GM23338 (cell line): ENCODE results near the gene MED13L. TPM values are rescaled to one million over a fixed set of nuclear protein-coding genes. Genes with fewer than 3 reads are reported as not detected.

Experiments
- ATAC-seq: fragments of 200-7000 bp; cut with Tn5 transposase; 3 replicates; pipeline ENCODE4 v1.9.1; 2020
- DNase-seq: peaks from one replicate; pipeline ENCODE4 v3.0.0-alpha.2; 2015; ENCODE audit warnings: low spot score
- H2AFZ ChIP-seq: fragments of 200-600 bp; sonication (generic); 2 replicates; pipeline ENCODE4 v1.8.0; 2016; ENCODE audit warnings: antibody characterized with exemption, mild to moderate bottlenecking, moderate library complexity
- H3F3A ChIP-seq: fragments of 200-600 bp; sonication (generic); replicated peaks from 2 replicates; pipeline ENCODE4 v1.8.0; 2017; ENCODE audit warnings: antibody characterized with exemption, mixed run types, low read depth
- H3K27ac ChIP-seq: fragments of 200-600 bp; sonication (generic); 2 replicates; pipeline ENCODE4 v1.6.1; 2016; ENCODE audit warnings: low read depth
- H3K27me3 ChIP-seq: fragments of 200-600 bp; sonication (generic); 2 replicates; pipeline ENCODE4 v1.8.0; 2016; ENCODE audit warnings: mild to moderate bottlenecking, mixed run types, moderate library complexity; ENCODE audit not compliant: insufficient read depth
- H3K36me3 ChIP-seq: fragments of 200-600 bp; sonication (generic); 2 replicates; pipeline ENCODE4 v1.8.0; 2016; ENCODE audit warnings: mild to moderate bottlenecking; ENCODE audit not compliant: insufficient read depth
- H3K4me1 ChIP-seq: fragments of 200-600 bp; sonication (generic); 2 replicates; pipeline ENCODE4 v1.8.0; 2016; ENCODE audit warnings: mild to moderate bottlenecking, moderate library complexity; ENCODE audit not compliant: insufficient read depth
- H3K4me2 ChIP-seq: fragments of 200-600 bp; sonication (generic); 2 replicates; pipeline ENCODE4 v1.7.1; 2017; ENCODE audit warnings: mixed run types
- H3K4me3 ChIP-seq: fragments of 200-600 bp; sonication (generic); 2 replicates; pipeline ENCODE4 v1.6.1; 2016; ENCODE audit warnings: mixed run types
- H3K79me2 ChIP-seq: fragments of 200-600 bp; sonication (generic); replicated peaks from 2 replicates; pipeline ENCODE4 v1.8.0; 2017; ENCODE audit warnings: mild to moderate bottlenecking; ENCODE audit not compliant: insufficient read depth
- H3K9me2 ChIP-seq: fragments of 200-600 bp; sonication (generic); 2 replicates; pipeline ENCODE4 v1.8.0; 2017; ENCODE audit not compliant: insufficient read depth
- H4K20me1 ChIP-seq: fragments of 200-600 bp; sonication (generic); replicated peaks from 2 replicates; pipeline ENCODE4 v1.8.0; 2017; ENCODE audit warnings: mild to moderate bottlenecking; ENCODE audit not compliant: insufficient read depth
- H3K27ac Mint-ChIP-seq: 2 replicates; pipeline ENCODE4 v1.8.0; 2020; ENCODE audit warnings: inconsistent platforms, mild to moderate bottlenecking, moderate library complexity, mixed read lengths
- H3K27me3 Mint-ChIP-seq: 3 replicates; pipeline ENCODE4 v1.8.0; 2022; ENCODE audit warnings: low read depth, mild to moderate bottlenecking, moderate library complexity, mixed read lengths, inconsistent platforms; ENCODE audit not compliant: insufficient read depth, poor library complexity
- H3K36me3 Mint-ChIP-seq: 3 replicates; pipeline ENCODE4 v1.8.0; 2021; ENCODE audit warnings: low read depth, mild to moderate bottlenecking, inconsistent platforms, moderate library complexity, mixed read lengths
- H3K4me1 Mint-ChIP-seq: 3 replicates; pipeline ENCODE4 v1.8.0; 2020; ENCODE audit warnings: mild to moderate bottlenecking, inconsistent platforms, mixed read lengths
- H3K4me3 Mint-ChIP-seq: 3 replicates; pipeline ENCODE4 v1.8.0; 2021; ENCODE audit warnings: moderate library complexity, mild to moderate bottlenecking, inconsistent platforms, mixed read lengths
- H3K9me3 Mint-ChIP-seq: 3 replicates; pipeline ENCODE4 v1.8.0; 2020; ENCODE audit warnings: moderate library complexity, mild to moderate bottlenecking, inconsistent platforms, mixed read lengths
- CREB1 ChIP-seq: fragments of 250-450 bp; sonication (Bioruptor Pico); IDR thresholded peaks from 2 replicates; pipeline ENCODE4 v1.5.0; 2020; ENCODE audit warnings: low read depth, mild to moderate bottlenecking, moderate library complexity
- EZH2 ChIP-seq: fragments of 200-600 bp; sonication (generic); IDR thresholded peaks from one replicate; pipeline ENCODE4 v1.8.0; 2017; ENCODE audit warnings: antibody characterized with exemption, mild to moderate bottlenecking, low read depth; ENCODE audit not compliant: unreplicated experiment
- EZH2phosphoT487 ChIP-seq: fragments of 200-600 bp; sonication (generic); IDR thresholded peaks from one replicate; pipeline ENCODE4 v1.8.1; 2018; ENCODE audit warnings: antibody characterized with exemption; ENCODE audit not compliant: unreplicated experiment
- JUNB ChIP-seq: IDR thresholded peaks from one replicate; pipeline ENCODE4 v1.6.1; 2016; ENCODE audit warnings: antibody characterized with exemption; ENCODE audit not compliant: unreplicated experiment
- NANOG ChIP-seq: IDR thresholded peaks from 2 replicates; pipeline ENCODE4 v1.6.1; 2016; ENCODE audit warnings: antibody characterized with exemption, borderline replicate concordance
- POLR2AphosphoS5 ChIP-seq: IDR thresholded peaks from 2 replicates; pipeline ENCODE4 v1.6.1; 2016; ENCODE audit warnings: antibody characterized with exemption, low read depth
- STAT1 ChIP-seq: IDR thresholded peaks from one replicate; pipeline ENCODE4 v1.6.1; 2016; ENCODE audit warnings: antibody characterized with exemption; ENCODE audit not compliant: unreplicated experiment
- ZNF114 ChIP-seq: fragments of 250-450 bp; sonication (Bioruptor Pico); IDR thresholded peaks from 2 replicates; pipeline ENCODE4 v1.5.0; 2020; ENCODE audit warnings: mild to moderate bottlenecking, moderate library complexity
- ZNF331 ChIP-seq: fragments of 250-450 bp; sonication (Bioruptor Pico); IDR thresholded peaks from 2 replicates; pipeline ENCODE4 v1.5.0; 2020; ENCODE audit warnings: low read depth, mild to moderate bottlenecking, moderate library complexity
- polyA plus RNA-seq: library from polyadenylated mRNA; unstranded; fragments of >200 nt; fragmentation: Nextera tagmentation; extraction: Ambion mirVana; gene quantifications from 2 replicates; pipeline ENCODE4 v1.2.1, GENCODE V29; 2016
- total RNA-seq: library from RNA; depleted of rRNA; stranded (reverse); fragments of >200 nt; shearing (Covaris generic); gene quantifications from 2 replicates; pipeline ENCODE4 v1.2.3, GENCODE V29; 2014
- TF ChIP-seq, protein P1 (sequence below): IDR thresholded peaks from 2 replicates; pipeline ENCODE4 v1.6.1; 2016; ENCODE audit warnings: antibody characterized with exemption
- TF ChIP-seq, protein P2 (sequence below), 2 experiments: fragments of 200-600 bp in 1 of 2; sonication (generic) in 1 of 2; conservative IDR thresholded peaks; 2 replicates each; pipeline versions ENCODE4 v1.5.1 to v1.6.1; 2016 to 2017; ENCODE audit warnings: antibody characterized with exemption in 2 of 2, low read depth in 2 of 2, mild to moderate bottlenecking in 2 of 2, moderate library complexity in 1 of 2
- TF ChIP-seq, protein P3 (sequence below): IDR thresholded peaks from one replicate; pipeline ENCODE4 v1.6.1; 2018; ENCODE audit warnings: antibody characterized with exemption; ENCODE audit not compliant: unreplicated experiment
- TF ChIP-seq, protein P4 (sequence below): fragments of 250-450 bp; sonication (Bioruptor Pico); IDR thresholded peaks from 2 replicates; pipeline ENCODE4 v1.5.0; 2020; ENCODE audit warnings: mild to moderate bottlenecking, moderate library complexity

Gene MED13L
- total and polyA plus RNA-seq, 2 experiments from 2014 or later, result 20.9 to 73.6 TPM

DNA sequence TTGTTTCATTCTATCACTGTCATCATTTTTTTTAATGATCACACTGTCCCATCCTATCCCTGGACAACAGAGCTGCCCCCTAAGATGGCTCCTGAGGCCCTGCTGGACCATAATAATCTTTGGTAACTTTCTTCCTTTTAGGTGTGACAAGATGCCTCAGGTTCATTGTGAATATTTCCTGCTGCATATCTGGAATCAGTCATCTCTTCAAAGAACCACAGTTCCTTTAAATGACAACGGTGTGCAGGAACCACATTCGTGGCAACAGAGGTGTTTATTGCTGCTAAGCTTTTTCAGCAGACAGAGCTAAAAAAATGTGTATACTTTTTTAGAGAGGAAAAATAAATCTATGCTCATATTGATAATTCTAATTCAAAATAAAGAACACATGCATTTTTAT, 312.9 kb downstream of the MED13L start:
- Histone ChIP-seq H2AFZ (no peak overlapping the region), H3K4me3 (no peak overlapping the region), H3K4me2 (no peak overlapping the region), H3F3A (no peaks in the 10 kb centered on the region), H3K27me3 (no peaks in the 10 kb centered on the region), H4K20me1 (no peaks in the 10 kb centered on the region), H3K27ac (no peak overlapping the region), H3K79me2 (no peaks in the 10 kb centered on the region), H3K36me3 (peaks cover 7% of the 10 kb centered on the region), H3K9me2 (no peaks in the 10 kb centered on the region), H3K4me1 (no peaks in the 10 kb centered on the region)
- Mint-ChIP-seq H3K27ac (no peak overlapping the region), H3K4me3 (no peak overlapping the region), H3K4me1 (no peaks in the 10 kb centered on the region), H3K27me3 (peaks cover 3% of the 10 kb centered on the region), H3K9me3 (no peaks in the 10 kb centered on the region), H3K36me3 (peaks cover 44% of the 10 kb centered on the region)
- ATAC-seq (no peak), DNase-seq (no peak)
- TF ChIP-seq ZNF331 (CRISPR knock-in tag), result no peak
- no peak for TF ChIP-seq POLR2AphosphoS5
- TF ChIP-seq EZH2phosphoT487, result no peak
- TF ChIP-seq ZNF114, result no peak
- no peak for TF ChIP-seq JUNB
- no peak for TF ChIP-seq EZH2
- TF ChIP-seq, protein P1, sequence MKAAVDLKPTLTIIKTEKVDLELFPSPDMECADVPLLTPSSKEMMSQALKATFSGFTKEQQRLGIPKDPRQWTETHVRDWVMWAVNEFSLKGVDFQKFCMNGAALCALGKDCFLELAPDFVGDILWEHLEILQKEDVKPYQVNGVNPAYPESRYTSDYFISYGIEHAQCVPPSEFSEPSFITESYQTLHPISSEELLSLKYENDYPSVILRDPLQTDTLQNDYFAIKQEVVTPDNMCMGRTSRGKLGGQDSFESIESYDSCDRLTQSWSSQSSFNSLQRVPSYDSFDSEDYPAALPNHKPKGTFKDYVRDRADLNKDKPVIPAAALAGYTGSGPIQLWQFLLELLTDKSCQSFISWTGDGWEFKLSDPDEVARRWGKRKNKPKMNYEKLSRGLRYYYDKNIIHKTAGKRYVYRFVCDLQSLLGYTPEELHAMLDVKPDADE, result no peak
- TF ChIP-seq CREB1 (CRISPR knock-in tag), result no peak
- TF ChIP-seq STAT1, result no peak
- TF ChIP-seq, protein P2, sequence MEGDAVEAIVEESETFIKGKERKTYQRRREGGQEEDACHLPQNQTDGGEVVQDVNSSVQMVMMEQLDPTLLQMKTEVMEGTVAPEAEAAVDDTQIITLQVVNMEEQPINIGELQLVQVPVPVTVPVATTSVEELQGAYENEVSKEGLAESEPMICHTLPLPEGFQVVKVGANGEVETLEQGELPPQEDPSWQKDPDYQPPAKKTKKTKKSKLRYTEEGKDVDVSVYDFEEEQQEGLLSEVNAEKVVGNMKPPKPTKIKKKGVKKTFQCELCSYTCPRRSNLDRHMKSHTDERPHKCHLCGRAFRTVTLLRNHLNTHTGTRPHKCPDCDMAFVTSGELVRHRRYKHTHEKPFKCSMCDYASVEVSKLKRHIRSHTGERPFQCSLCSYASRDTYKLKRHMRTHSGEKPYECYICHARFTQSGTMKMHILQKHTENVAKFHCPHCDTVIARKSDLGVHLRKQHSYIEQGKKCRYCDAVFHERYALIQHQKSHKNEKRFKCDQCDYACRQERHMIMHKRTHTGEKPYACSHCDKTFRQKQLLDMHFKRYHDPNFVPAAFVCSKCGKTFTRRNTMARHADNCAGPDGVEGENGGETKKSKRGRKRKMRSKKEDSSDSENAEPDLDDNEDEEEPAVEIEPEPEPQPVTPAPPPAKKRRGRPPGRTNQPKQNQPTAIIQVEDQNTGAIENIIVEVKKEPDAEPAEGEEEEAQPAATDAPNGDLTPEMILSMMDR (conservative IDR thresholded peaks at IDR 0.05; ENCODE audit: low read depth in 2 of 2), result no peak
- no peak for TF ChIP-seq NANOG
- TF ChIP-seq, protein P3, sequence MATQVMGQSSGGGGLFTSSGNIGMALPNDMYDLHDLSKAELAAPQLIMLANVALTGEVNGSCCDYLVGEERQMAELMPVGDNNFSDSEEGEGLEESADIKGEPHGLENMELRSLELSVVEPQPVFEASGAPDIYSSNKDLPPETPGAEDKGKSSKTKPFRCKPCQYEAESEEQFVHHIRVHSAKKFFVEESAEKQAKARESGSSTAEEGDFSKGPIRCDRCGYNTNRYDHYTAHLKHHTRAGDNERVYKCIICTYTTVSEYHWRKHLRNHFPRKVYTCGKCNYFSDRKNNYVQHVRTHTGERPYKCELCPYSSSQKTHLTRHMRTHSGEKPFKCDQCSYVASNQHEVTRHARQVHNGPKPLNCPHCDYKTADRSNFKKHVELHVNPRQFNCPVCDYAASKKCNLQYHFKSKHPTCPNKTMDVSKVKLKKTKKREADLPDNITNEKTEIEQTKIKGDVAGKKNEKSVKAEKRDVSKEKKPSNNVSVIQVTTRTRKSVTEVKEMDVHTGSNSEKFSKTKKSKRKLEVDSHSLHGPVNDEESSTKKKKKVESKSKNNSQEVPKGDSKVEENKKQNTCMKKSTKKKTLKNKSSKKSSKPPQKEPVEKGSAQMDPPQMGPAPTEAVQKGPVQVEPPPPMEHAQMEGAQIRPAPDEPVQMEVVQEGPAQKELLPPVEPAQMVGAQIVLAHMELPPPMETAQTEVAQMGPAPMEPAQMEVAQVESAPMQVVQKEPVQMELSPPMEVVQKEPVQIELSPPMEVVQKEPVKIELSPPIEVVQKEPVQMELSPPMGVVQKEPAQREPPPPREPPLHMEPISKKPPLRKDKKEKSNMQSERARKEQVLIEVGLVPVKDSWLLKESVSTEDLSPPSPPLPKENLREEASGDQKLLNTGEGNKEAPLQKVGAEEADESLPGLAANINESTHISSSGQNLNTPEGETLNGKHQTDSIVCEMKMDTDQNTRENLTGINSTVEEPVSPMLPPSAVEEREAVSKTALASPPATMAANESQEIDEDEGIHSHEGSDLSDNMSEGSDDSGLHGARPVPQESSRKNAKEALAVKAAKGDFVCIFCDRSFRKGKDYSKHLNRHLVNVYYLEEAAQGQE, result no peak
- TF ChIP-seq, protein P4, sequence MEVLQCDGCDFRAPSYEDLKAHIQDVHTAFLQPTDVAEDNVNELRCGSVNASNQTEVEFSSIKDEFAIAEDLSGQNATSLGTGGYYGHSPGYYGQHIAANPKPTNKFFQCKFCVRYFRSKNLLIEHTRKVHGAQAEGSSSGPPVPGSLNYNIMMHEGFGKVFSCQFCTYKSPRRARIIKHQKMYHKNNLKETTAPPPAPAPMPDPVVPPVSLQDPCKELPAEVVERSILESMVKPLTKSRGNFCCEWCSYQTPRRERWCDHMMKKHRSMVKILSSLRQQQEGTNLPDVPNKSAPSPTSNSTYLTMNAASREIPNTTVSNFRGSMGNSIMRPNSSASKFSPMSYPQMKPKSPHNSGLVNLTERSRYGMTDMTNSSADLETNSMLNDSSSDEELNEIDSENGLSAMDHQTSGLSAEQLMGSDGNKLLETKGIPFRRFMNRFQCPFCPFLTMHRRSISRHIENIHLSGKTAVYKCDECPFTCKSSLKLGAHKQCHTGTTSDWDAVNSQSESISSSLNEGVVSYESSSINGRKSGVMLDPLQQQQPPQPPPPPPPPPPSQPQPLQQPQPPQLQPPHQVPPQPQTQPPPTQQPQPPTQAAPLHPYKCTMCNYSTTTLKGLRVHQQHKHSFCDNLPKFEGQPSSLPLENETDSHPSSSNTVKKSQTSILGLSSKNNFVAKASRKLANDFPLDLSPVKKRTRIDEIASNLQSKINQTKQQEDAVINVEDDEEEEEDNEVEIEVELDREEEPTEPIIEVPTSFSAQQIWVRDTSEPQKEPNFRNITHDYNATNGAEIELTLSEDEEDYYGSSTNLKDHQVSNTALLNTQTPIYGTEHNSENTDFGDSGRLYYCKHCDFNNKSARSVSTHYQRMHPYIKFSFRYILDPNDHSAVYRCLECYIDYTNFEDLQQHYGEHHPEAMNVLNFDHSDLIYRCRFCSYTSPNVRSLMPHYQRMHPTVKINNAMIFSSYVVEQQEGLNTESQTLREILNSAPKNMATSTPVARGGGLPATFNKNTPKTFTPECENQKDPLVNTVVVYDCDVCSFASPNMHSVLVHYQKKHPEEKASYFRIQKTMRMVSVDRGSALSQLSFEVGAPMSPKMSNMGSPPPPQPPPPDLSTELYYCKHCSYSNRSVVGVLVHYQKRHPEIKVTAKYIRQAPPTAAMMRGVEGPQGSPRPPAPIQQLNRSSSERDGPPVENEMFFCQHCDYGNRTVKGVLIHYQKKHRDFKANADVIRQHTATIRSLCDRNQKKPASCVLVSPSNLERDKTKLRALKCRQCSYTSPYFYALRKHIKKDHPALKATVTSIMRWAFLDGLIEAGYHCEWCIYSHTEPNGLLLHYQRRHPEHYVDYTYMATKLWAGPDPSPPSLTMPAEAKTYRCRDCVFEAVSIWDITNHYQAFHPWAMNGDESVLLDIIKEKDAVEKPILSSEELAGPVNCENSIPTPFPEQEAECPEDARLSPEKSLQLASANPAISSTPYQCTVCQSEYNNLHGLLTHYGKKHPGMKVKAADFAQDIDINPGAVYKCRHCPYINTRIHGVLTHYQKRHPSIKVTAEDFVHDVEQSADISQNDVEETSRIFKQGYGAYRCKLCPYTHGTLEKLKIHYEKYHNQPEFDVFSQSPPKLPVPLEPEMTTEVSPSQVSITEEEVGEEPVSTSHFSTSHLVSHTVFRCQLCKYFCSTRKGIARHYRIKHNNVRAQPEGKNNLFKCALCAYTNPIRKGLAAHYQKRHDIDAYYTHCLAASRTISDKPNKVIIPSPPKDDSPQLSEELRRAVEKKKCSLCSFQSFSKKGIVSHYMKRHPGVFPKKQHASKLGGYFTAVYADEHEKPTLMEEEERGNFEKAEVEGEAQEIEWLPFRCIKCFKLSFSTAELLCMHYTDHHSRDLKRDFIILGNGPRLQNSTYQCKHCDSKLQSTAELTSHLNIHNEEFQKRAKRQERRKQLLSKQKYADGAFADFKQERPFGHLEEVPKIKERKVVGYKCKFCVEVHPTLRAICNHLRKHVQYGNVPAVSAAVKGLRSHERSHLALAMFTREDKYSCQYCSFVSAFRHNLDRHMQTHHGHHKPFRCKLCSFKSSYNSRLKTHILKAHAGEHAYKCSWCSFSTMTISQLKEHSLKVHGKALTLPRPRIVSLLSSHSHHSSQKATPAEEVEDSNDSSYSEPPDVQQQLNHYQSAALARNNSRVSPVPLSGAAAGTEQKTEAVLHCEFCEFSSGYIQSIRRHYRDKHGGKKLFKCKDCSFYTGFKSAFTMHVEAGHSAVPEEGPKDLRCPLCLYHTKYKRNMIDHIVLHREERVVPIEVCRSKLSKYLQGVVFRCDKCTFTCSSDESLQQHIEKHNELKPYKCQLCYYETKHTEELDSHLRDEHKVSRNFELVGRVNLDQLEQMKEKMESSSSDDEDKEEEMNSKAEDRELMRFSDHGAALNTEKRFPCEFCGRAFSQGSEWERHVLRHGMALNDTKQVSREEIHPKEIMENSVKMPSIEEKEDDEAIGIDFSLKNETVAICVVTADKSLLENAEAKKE (CRISPR knock-in tag), result no peak
